ENCODE data around the gene CFAP119.

Gene CFAP119

GRCh38 chr16:30741461-30741914, 20.4 kb downstream of the CFAP119 start:
- no peaks in the 10 kb centered on the region for H3K27me3 ChIP-seq (ENCODE audit: insufficient read depth, poor library complexity, severe bottlenecking)
- H3K9me3 ChIP-seq (ENCODE audit: severe bottlenecking): no peaks in the 10 kb centered on the region
- peaks cover 57% of the 10 kb centered on the region for H3K36me3 ChIP-seq (ENCODE audit: low read depth)
- TF ChIP-seq, protein P1, sequence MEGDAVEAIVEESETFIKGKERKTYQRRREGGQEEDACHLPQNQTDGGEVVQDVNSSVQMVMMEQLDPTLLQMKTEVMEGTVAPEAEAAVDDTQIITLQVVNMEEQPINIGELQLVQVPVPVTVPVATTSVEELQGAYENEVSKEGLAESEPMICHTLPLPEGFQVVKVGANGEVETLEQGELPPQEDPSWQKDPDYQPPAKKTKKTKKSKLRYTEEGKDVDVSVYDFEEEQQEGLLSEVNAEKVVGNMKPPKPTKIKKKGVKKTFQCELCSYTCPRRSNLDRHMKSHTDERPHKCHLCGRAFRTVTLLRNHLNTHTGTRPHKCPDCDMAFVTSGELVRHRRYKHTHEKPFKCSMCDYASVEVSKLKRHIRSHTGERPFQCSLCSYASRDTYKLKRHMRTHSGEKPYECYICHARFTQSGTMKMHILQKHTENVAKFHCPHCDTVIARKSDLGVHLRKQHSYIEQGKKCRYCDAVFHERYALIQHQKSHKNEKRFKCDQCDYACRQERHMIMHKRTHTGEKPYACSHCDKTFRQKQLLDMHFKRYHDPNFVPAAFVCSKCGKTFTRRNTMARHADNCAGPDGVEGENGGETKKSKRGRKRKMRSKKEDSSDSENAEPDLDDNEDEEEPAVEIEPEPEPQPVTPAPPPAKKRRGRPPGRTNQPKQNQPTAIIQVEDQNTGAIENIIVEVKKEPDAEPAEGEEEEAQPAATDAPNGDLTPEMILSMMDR (IDR thresholded peaks at IDR 0.05; ENCODE audit: poor library complexity, severe bottlenecking): no peak
- ATAC-seq (ENCODE audit: low read depth) (peak; percentile 86), DNase-seq (ENCODE audit: low spot score) (peak; percentile 96)
- peaks cover 16% of the 10 kb centered on the region for H3K4me1 ChIP-seq (ENCODE audit: insufficient read depth, poor library complexity, severe bottlenecking)
- H3K27ac ChIP-seq (ENCODE audit: poor library complexity, severe bottlenecking): peak overlapping the region; percentile 97
- H3K4me3 ChIP-seq (ENCODE audit: severe bottlenecking): peak overlapping the region; percentile 41

DNA sequence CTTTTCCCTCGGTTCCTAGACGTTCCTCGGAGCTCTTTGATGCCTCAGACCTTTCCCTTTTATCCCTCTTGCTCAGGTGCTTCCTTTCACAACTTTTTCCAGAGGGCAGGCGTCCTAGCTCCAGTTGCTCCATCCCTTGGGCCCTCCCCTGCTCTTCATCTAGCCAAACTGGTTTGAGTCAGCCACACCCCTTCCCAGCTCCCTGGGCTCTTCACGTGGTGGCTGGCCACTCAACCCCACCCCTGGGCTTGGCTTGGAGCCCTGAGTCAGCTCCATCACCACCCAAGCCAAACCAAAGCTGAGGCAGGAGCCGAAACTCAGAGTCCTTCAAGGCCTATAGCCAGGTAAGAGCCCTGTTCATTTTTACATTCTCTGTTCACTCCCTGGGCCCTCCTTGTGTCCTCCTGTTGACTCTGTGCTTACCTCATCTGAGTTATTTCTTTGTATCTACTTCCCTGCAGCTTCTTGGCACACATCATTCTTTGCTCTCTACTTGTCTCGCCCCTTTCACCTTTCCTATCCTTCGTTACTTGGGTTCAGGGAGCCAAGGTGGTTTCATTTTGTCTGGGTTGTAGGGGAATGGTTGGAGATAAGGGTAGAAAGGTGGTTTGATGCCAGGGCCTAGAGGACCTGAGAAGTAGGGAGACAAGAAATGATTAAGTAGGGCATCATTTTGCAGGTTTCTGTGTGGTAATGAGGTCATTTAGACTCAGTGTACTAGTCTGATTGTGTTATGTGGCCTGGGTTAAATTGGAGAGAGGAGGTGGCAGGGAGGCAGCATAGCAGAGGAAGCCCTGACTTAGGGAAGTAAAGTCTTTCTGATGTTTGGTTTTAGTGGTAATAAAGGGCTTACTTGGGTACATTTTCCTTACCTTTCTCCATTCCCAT, 21.3 kb downstream of the CFAP119 start:
- no peaks in the 10 kb centered on the region for H3K9me3 ChIP-seq (ENCODE audit: severe bottlenecking)
- peak overlapping the region; percentile 41 for H3K4me3 ChIP-seq (ENCODE audit: severe bottlenecking)
- H3K36me3 ChIP-seq (ENCODE audit: low read depth): peaks cover 66% of the 10 kb centered on the region
- H3K27me3 ChIP-seq (ENCODE audit: insufficient read depth, poor library complexity, severe bottlenecking): no peaks in the 10 kb centered on the region
- H3K4me1 ChIP-seq (ENCODE audit: insufficient read depth, poor library complexity, severe bottlenecking): peaks cover 16% of the 10 kb centered on the region
- H3K27ac ChIP-seq (ENCODE audit: poor library complexity, severe bottlenecking): peak overlapping the region; percentile 97
- ATAC-seq (ENCODE audit: low read depth) (peak; percentile 76), DNase-seq (ENCODE audit: low spot score) (peak; percentile 97)
- TF ChIP-seq, protein P1 (IDR thresholded peaks at IDR 0.05; ENCODE audit: poor library complexity, severe bottlenecking): no peak

GRCh38 chr16:30738984-30739951, 22.6 kb downstream of the CFAP119 start:
- Histone ChIP-seq H3K9me3 (ENCODE audit: severe bottlenecking) (no peaks in the 10 kb centered on the region), H3K36me3 (ENCODE audit: low read depth) (peaks cover 67% of the 10 kb centered on the region), H3K27me3 (ENCODE audit: insufficient read depth, poor library complexity, severe bottlenecking) (no peaks in the 10 kb centered on the region), H3K4me1 (ENCODE audit: insufficient read depth, poor library complexity, severe bottlenecking) (peaks cover 16% of the 10 kb centered on the region), H3K27ac (ENCODE audit: poor library complexity, severe bottlenecking) (peak overlapping the region; percentile 97), H3K4me3 (ENCODE audit: severe bottlenecking) (no peak overlapping the region)
- DNase-seq (ENCODE audit: low spot score): no peak
- no peak for ATAC-seq (ENCODE audit: low read depth)
- TF ChIP-seq, protein P1 (IDR thresholded peaks at IDR 0.05; ENCODE audit: poor library complexity, severe bottlenecking): no peak

DNA sequence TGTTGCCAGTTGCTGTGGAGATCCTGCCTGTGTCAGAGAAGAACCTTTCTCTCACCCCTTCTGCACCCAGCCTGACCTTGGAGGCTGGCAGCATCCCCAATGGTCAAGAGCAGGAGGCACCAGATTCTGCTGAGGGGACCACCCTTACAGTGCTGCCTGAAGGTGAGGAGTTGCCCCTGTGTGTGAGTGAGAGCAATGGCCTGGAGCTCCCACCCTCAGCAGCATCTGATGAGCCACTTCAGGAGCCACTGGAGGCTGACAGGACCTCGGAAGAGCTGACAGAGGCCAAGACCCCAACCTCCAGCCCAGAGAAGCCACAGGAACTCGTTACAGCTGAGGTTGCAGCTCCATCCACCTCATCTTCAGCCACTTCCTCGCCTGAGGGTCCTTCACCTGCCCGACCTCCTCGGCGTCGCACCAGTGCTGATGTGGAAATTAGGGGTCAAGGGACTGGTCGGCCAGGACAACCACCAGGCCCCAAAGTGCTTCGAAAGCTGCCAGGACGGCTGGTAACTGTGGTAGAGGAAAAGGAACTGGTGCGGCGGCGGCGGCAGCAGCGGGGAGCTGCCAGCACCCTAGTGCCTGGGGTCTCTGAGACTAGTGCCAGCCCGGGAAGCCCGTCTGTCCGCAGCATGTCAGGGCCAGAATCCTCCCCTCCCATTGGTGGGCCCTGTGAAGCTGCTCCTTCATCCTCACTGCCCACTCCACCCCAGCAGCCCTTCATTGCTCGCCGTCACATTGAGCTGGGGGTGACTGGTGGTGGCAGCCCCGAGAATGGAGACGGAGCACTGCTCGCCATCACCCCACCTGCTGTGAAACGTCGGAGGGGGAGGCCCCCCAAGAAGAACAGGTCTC, 23.8 kb downstream of the CFAP119 start:
- peaks cover 68% of the 10 kb centered on the region for H3K36me3 ChIP-seq (ENCODE audit: low read depth)
- no peaks in the 10 kb centered on the region for H3K9me3 ChIP-seq (ENCODE audit: severe bottlenecking)
- TF ChIP-seq, protein P1 (IDR thresholded peaks at IDR 0.05; ENCODE audit: poor library complexity, severe bottlenecking): no peak
- H3K4me1 ChIP-seq (ENCODE audit: insufficient read depth, poor library complexity, severe bottlenecking): peaks cover 16% of the 10 kb centered on the region
- H3K4me3 ChIP-seq (ENCODE audit: severe bottlenecking): no peak overlapping the region
- H3K27ac ChIP-seq (ENCODE audit: poor library complexity, severe bottlenecking): no peak overlapping the region
- no peak for ATAC-seq (ENCODE audit: low read depth)
- no peaks in the 10 kb centered on the region for H3K27me3 ChIP-seq (ENCODE audit: insufficient read depth, poor library complexity, severe bottlenecking)
- DNase-seq (ENCODE audit: low spot score): no peak
